ENCODE data around the gene MEGF9. TPM values are rescaled to one million over a fixed set of nuclear protein-coding genes. Genes with fewer than 3 reads are reported as not detected.

MEGF9 gene
- total RNA-seq, 1 experiment from 2014 or later = 8.3 TPM

DNA sequence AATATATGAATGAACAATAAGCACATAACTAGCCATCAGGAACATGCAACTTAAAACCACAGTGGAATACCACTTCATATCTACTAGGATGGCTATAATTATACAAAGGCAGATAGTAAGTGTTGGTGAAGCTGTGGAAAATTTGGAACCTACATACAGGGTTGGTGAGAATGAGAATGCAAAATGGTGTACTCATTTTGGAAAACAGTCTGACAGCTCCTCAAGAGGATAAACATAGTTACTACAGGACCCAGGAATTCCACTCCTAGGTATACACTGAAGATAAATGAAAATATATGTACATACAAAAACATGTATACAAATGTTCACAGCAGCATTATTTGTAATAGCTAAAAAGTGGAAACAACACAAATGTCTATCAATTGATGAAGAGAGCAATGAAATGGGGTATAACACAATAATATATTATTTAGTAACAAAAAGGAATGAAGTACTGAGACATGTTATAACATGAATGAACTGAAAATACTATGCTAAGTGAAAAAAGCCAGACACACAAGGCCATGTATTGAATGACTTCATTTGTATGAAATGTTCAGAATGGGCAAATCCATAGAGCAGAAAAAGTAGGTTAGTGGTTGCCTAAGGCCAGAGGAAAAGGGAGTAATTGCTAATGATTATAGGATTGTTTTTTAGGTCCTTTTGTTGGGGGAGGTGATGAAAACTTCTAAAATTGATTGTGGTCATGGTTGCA is 103.1 kb downstream of the MEGF9 start:
- ATAC-seq = peak; percentile 80
- RAD21 ChIA-PET (ENCODE audit: low non-redundant PET in 1 of 2, low total read pairs in 2 of 2, uncharacterized antibody in 2 of 2, unreplicated experiment in 2 of 2) = no interaction called here
- intact Hi-C loops (cut with micrococcal nuclease) = no loop called here
- Histone ChIP-seq H3K27ac (ENCODE audit: low read depth, low read length) (no peak overlapping the region), H3K4me3 (replicated peaks in 1 of 2; ENCODE audit: low read depth in 1 of 2, low read length in 2 of 2) (no peak overlapping the region), H3K9ac (ENCODE audit: low read length) (no peak overlapping the region), H3K36me3 (ENCODE audit: control insufficient read depth in 1 of 2, insufficient read depth in 2 of 2, low read length in 2 of 2) (no peaks in the 10 kb centered on the region), H3K4me1 (ENCODE audit: control insufficient read depth in 1 of 2, insufficient read depth in 2 of 2, low read length in 2 of 2) (no peaks in the 10 kb centered on the region), H4K20me1 (ENCODE audit: insufficient read depth) (no peaks in the 10 kb centered on the region), H3K9me2 (ENCODE audit: insufficient read depth) (no peaks in the 10 kb centered on the region), H3K4me2 (ENCODE audit: low read length) (no peak overlapping the region), H3K27me3 (ENCODE audit: insufficient read depth, low read length) (no peaks in the 10 kb centered on the region), H3K9me3 (ENCODE audit: control insufficient read depth in 1 of 2, insufficient read depth in 1 of 2, low read depth in 1 of 2, low read length in 2 of 2) (no peaks in the 10 kb centered on the region), H3K79me2 (ENCODE audit: insufficient read depth, low read length) (no peaks in the 10 kb centered on the region), H2AFZ (ENCODE audit: low read depth, low read length, poor library complexity, severe bottlenecking) (no peak overlapping the region)
- POLR2A ChIA-PET = no interaction called here
- no TSS peak for BruUV-seq (replicated peaks)
- TF ChIP-seq YY1 (IDR thresholded peaks at IDR 0.05; ENCODE audit: extremely low read depth, insufficient replicate concordance, low read depth, low read length) (no peak), POLR2A (IDR thresholded peaks at IDR 0.05; ENCODE audit: borderline replicate concordance, extremely low read depth, insufficient read depth, insufficient read length) (no peak), CEBPB (IDR thresholded peaks at IDR 0.05; ENCODE audit: low read depth) (no peak), TCF7L2 (IDR thresholded peaks at IDR 0.05; ENCODE audit: borderline replicate concordance, extremely low read depth, insufficient read depth, insufficient read length) (no peak), RAD21 (IDR thresholded peaks at IDR 0.05; ENCODE audit: low read depth) (peak; percentile 22; the same call in 1 of the 2 replicates), CTCF (IDR thresholded peaks at IDR 0.05 in 2 of 3, conservative IDR thresholded peaks at IDR 0.05 in 1 of 3; ENCODE audit: borderline replicate concordance in 1 of 3, insufficient read depth in 1 of 3, low read depth in 2 of 3, low read length in 2 of 3) (peak in 2 of 3 experiments; percentile 27 to 50; a peak in 4 of 6 replicates)
- CTCF ChIA-PET = interaction anchor here (1.1 to 1.3 kb wide), 3 partner anchors 9 to 573 kb away, joined by 3 to 4 read pairs (median 3); no protein-coding TSS in a partner anchor
- DNase-seq (ENCODE audit: low read depth, low spot score) = no peak

DNA sequence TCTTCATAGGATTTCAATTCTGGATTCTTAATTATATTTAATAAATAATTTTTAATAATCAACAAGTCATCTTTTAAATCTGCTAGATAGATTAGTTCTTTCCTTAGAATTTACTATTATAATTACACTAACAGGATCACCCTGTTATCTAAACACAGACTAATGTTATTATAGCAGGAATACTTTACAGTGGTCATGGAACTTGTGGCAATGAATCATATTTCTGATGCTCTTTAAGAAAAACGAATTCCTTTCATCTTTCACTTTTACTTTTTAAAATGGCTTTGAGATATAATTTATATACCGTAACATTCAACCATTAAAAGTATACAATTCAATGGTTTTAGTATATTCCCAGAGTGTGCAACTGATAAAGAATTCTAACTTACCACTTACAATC is 104.6 kb downstream of the MEGF9 start:
- intact Hi-C loops (cut with micrococcal nuclease) = no loop called here
- CTCF ChIA-PET = interaction anchor here (1.2 kb wide), 1 partner anchor 10 kb away, joined by 3 read pairs; no protein-coding TSS in a partner anchor
- TF ChIP-seq ELF1 (IDR thresholded peaks at IDR 0.05; ENCODE audit: borderline replicate concordance, low read depth) (no peak), YY1 (IDR thresholded peaks at IDR 0.05; ENCODE audit: extremely low read depth, insufficient replicate concordance, low read depth, low read length) (no peak), MAX (IDR thresholded peaks at IDR 0.05) (no peak), JUND (IDR thresholded peaks at IDR 0.05) (no peak), CEBPB (IDR thresholded peaks at IDR 0.05; ENCODE audit: low read depth) (no peak), POLR2AphosphoS5 (IDR thresholded peaks at IDR 0.05; ENCODE audit: low read depth, low read length) (no peak), ZBTB33 (IDR thresholded peaks at IDR 0.05; ENCODE audit: extremely low read depth, insufficient replicate concordance, low read length) (no peak), EZH2phosphoT487 (IDR thresholded peaks at IDR 0.05; ENCODE audit: borderline replicate concordance) (no peak), SIN3A (IDR thresholded peaks at IDR 0.05; ENCODE audit: low read depth) (no peak), EGR1 (IDR thresholded peaks at IDR 0.05; ENCODE audit: low read depth) (no peak), FOSL1 (IDR thresholded peaks at IDR 0.05; ENCODE audit: low read depth) (no peak)

More for the DNA sequence above, 104.6 kb downstream of the MEGF9 start:
- no peak for ATAC-seq
- no peaks in the 10 kb centered on the region for H3K4me1 ChIP-seq (ENCODE audit: control insufficient read depth in 1 of 2, insufficient read depth in 2 of 2, low read length in 2 of 2)
- H3K9me3 ChIP-seq (ENCODE audit: control insufficient read depth in 1 of 2, insufficient read depth in 1 of 2, low read depth in 1 of 2, low read length in 2 of 2) = no peaks in the 10 kb centered on the region
- no peak overlapping the region for H3K4me2 ChIP-seq (ENCODE audit: low read length)
- H3K4me3 ChIP-seq (replicated peaks in 1 of 2; ENCODE audit: low read depth in 1 of 2, low read length in 2 of 2) = no peak overlapping the region
- no peaks in the 10 kb centered on the region for H3K79me2 ChIP-seq (ENCODE audit: insufficient read depth, low read length)
- H3K36me3 ChIP-seq (ENCODE audit: control insufficient read depth in 1 of 2, insufficient read depth in 2 of 2, low read length in 2 of 2) = no peaks in the 10 kb centered on the region
- no peak overlapping the region for H3K9ac ChIP-seq (ENCODE audit: low read length)
- H4K20me1 ChIP-seq (ENCODE audit: insufficient read depth) = no peaks in the 10 kb centered on the region
- no peak overlapping the region for H2AFZ ChIP-seq (ENCODE audit: low read depth, low read length, poor library complexity, severe bottlenecking)
- no peaks in the 10 kb centered on the region for H3K27me3 ChIP-seq (ENCODE audit: insufficient read depth, low read length)
- no peak for DNase-seq (ENCODE audit: low read depth, low spot score)
- no peaks in the 10 kb centered on the region for H3K9me2 ChIP-seq (ENCODE audit: insufficient read depth)
- POLR2A ChIA-PET = no interaction called here
- RAD21 ChIA-PET (ENCODE audit: low non-redundant PET in 1 of 2, low total read pairs in 2 of 2, uncharacterized antibody in 2 of 2, unreplicated experiment in 2 of 2) = no interaction called here
- H3K27ac ChIP-seq (ENCODE audit: low read depth, low read length) = no peak overlapping the region
- BruUV-seq (replicated peaks) = no TSS peak
